Bronchial smooth muscle cell (primary cell): Measurements from ENCODE around the gene MED27. TPM values are rescaled to one million over a fixed set of nuclear protein-coding genes. Genes with fewer than 3 reads are reported as not detected.

Source experiments
- total RNA-seq: library from RNA; depleted of rRNA; stranded (reverse); fragments of >200 nt; gene quantifications from 2 replicates; pipeline ENCODE4 v1.2.1, GENCODE V29; 2014

Gene MED27, protein sequence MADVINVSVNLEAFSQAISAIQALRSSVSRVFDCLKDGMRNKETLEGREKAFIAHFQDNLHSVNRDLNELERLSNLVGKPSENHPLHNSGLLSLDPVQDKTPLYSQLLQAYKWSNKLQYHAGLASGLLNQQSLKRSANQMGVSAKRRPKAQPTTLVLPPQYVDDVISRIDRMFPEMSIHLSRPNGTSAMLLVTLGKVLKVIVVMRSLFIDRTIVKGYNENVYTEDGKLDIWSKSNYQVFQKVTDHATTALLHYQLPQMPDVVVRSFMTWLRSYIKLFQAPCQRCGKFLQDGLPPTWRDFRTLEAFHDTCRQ
- total RNA-seq = 9.9 and 11.6 TPM in 2 replicates

DNA sequence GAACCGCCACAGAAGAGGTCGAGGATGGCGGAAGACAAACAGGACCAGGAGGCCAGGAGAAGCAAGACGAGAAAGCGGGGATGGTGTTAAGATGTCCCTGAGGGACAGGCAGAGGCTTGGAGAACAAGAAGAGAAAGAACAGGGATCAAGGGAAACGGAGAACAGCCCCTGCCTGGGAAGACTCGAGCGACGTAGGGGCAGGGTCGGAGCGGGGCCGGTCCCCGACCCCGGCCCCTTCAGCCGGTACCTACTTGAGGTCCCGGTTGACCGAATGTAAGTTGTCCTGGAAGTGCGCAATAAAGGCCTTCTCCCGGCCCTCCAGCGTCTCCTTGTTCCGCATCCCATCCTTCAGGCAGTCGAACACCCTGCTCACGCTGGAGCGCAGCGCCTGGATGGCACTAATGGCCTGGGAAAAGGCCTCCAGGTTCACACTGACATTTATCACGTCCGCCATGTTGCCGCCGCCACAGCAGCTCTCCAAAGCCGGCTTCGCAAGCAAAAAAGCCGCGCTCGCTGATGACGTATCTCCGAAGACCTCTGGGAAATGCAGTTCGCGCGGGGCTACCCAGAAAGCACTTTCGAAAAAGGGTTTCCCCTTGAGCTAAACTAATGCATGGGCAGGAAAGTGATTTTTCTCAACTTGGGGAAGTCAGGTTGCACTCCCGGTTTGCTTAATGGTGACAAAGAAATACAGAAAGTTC lies at the start of gene MED27:
Gene MED27, minus strand, starts transcription at position 477 of the 701 bp plus-strand sequence. Its CDS starts 23 bp downstream, at position 454.

Other genes starting within 250 kb of the MED27 start
- gene NTNG2, start 82.2 kb upstream of the MED27 start, total RNA-seq = 3.5 and 4.0 TPM in 2 replicates